ENCODE results near the gene MTFP1.

- no peak for TF ChIP-seq EZH2 (IDR thresholded peaks at IDR 0.05; ENCODE audit: borderline replicate concordance, low read depth, low read length, poor library complexity, severe bottlenecking)
- TF ChIP-seq CTCF (conservative IDR thresholded peaks at IDR 0.05; ENCODE audit: low read depth, low read length) = no peak
Measured at GRCh38 chr22:30414525-30415047, 11.0 kb upstream of the MTFP1 start.
